ENCODE data around the gene ANKRD66.
A peak's percentile ranks its signal among the peaks of the same experiment; 100 is the strongest.
"Not testable (repeated sequence)": the region's sequence is repeated elsewhere in the genome, so short reads cannot be mapped to it uniquely, and the experiment has no call there.

ANKRD66 gene

DNA sequence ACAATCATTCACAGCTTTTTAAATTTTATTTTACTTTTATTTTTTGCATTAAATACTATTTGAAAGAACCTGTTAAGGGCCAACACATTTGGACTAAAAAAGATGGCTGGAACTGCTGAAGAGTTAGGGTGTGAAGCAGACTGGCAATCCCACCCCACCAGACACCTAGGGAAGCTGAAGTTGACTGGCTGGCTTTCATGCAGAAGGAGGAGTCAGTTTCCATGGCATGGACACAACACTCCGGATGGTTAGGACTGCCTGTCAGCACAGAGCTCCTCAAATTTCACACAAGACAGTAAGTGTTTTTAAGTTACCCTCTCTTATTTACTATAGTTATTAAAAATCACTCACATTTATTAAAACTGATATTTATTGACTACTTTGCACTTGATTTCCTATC is at the start of gene ANKRD66:
Gene ANKRD66, plus strand, starts transcription at position 238 of the 400 bp plus-strand sequence. CDS start 5,016 bp downstream, outside the sequence.
- no peak for DNase-seq

DNA sequence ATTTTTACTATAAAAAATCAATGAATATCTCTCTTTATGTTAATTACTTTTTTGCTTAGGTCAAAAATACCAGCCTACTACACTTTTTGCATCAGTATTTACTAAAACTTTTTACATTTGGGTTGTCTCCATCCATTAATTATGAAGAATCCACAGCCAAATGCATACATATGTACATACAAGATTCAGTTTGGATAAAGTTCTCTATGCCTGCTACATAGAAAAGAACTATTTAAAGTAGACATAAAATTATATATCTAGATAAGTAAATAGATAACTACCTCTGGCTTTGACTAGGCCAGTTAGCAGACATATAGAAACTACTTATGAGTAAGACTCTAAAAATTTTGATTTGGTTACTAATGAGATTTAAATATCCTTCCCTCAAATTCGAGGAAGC is 46.8 kb upstream of the ANKRD66 start:
- no peak for DNase-seq

DNA sequence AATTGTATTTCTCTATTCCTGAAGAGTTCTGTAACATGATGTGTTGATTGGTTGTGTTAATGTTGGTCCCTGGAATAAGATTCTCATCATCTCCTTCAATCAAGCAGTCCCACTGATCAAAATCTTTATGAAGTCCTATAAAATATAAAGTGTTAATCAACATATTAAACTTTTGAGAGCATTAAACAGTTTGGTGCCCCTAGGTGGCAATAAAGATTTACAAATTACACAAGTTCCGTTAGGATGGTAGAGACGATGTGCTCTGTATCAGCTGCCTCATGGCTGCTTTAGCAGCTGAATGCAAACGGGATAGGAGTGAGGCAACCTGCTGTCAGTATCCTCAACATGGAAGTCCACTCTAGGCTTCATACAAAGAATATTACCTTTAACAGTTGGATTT is 42.2 kb upstream of the ANKRD66 start:
- DNase-seq = no peak

DNA sequence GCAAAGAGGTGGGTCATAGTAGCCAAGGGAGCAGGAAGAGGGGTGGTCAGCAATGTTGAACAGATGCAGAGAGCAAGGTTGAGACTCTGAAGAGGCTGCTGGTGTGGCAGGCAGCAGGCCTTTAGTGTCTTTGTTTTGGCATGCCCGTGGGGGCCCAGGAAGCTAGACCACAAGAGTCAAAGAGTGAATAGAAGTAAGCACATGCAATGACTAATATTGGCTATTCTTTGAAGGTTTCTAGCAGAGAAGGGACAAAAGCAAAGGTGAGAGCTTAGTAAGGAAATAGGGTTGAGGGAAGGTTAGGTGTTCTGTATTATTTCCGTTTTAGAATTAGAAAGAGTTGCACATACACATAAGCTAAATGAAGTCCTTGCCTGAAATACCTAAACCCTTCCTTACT is 40.3 kb upstream of the ANKRD66 start:
- no peak for DNase-seq

DNA sequence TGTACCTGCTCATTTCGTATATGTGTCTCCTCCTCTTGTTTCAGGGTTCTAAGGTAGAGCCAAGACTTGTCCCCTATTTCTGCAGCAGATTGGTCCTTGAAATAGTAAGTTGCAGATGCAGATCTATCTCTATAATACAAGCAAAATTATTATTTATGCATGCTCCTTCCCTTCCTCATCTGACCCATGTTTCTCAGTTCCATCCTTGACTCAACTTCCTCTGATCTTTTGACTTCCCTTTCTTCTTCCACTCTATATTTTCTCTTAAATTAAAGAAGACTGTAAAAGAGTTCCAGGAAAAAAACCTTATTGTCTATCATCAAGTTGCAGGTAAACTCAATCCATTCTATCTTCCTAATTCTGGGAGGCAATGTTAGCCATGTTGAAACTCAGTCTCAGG is 35.2 kb upstream of the ANKRD66 start:
- DNase-seq = no peak

DNA sequence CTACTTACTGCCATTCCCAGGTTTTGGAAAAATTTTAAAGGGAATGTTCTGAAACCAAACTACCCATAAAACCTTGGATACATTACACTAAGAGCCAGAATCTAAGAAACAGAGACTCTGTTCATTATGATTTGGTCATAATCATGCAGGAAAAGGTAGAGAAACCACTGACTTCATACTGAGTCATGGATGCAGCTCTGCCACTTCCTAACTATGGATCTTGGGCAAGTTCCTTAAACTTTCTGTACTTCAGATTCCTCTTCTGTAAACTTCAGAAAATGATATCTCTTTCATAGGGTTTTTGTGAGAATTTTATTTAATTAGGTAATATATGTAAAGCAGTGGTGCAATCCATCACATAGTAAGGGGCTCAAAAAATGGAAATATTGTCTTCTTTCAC is 31.6 kb upstream of the ANKRD66 start:
- DNase-seq = no peak

DNA sequence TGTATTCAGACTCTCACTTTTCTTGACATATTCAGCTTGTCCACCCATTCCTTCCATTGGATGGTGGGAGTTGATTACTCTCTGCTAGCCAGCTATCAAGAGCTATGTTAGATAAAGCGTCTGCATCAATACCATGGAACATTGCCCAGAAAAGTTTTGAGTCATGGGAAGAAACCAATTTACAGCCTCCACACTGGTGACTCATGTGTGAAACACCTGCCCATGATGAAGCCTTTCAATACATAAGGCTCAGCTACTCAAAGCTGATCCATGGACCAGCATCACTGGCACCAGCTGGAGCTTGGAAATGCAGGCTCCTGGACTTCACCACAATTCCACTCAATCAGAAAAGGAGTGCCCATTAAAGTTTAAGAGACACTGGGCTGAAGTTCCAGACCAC is 27.6 kb upstream of the ANKRD66 start:
- no peak for DNase-seq

DNA sequence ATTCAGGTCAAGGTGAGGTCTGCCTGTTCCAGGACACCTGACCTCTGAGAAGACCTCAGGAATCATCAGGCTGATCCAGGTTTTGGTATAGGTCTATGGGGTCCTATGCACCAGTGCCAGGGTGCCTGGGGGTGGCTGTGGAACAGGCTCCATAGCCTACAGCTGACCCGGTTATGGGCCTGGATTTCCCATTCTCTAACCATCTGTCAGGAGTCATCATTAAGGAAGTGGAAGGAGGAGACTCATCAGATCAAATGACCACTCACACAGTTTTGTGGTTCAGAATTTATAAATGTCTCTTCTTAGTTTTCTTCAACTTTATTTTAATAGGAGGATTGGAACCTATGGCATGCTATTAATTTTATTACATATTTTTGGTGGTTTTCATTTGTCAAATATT is 26.3 kb upstream of the ANKRD66 start:
- DNase-seq = no peak

DNA sequence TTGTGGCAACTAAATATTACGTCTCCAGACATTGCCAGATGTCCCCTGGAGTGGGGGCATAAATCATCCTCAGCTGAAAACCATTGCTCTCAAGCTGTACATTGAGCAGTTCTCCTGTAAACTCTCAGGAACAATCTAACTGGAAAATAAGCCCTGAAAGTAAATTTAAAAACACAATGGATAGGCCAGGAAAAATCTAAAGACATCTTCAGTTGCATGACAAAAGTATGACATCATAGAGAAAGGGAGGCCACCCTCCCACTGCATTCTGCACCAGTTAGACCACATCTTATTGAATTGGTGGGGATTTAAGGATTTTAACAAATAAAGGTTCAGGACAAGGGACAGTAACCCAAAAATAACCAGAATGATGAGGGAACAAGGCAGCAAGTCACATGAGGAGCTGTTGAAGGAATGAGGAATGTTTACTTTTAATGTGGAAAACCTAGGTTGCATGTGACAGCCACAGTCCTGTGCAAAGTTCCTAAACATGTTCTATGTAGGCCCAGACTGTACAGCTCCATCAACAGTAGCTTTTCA is 16.9 kb upstream of the ANKRD66 start:
- no peak for DNase-seq

DNA sequence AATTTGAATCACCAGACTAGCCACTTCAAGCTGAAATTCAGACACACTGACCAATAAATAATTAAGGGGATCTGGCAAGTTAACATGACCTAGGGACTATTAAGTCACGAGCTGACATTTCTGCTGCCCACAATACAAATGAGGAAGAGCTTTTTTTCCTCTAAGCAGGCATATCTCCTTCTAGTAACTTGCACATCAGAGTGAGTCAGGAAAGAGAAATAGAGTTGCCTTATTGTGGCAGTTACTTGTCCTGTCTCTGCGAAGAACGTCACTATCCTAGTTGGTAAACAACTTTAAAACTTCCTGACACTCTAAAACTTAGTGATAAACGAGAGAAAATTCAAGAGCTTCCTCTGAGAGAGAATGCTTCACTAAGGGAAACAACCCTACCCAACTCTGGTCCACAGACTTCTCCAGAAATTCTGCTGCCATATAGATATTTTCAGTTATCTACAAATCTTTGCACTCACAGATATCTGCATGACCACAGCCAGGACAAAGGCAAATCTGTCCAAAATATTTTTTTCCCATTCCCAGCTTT is 15.7 kb upstream of the ANKRD66 start:
- DNase-seq = no peak

DNA sequence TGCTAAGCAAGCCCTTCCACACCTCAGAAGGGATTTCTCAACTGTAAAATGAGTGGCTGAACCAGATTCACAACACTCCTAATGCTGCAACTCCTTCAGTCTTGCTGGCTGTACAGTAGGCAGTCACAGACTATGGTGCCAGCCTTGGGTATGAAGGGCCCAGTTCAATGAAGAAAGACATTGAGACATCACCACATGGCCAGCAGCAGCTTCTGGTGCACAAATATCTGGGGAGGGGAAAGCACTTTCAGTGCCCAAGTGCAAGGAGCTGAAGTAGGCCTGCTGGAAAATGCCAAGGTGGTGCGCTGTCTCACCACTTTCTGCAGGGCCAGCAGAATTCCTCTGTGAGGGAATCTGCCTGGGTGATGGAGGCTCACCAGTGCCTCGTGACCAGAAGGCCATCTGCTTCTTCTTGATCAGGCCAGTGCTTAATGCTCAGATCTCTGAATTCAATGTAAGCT is 13.4 kb upstream of the ANKRD66 start:
- no peak for DNase-seq

DNA sequence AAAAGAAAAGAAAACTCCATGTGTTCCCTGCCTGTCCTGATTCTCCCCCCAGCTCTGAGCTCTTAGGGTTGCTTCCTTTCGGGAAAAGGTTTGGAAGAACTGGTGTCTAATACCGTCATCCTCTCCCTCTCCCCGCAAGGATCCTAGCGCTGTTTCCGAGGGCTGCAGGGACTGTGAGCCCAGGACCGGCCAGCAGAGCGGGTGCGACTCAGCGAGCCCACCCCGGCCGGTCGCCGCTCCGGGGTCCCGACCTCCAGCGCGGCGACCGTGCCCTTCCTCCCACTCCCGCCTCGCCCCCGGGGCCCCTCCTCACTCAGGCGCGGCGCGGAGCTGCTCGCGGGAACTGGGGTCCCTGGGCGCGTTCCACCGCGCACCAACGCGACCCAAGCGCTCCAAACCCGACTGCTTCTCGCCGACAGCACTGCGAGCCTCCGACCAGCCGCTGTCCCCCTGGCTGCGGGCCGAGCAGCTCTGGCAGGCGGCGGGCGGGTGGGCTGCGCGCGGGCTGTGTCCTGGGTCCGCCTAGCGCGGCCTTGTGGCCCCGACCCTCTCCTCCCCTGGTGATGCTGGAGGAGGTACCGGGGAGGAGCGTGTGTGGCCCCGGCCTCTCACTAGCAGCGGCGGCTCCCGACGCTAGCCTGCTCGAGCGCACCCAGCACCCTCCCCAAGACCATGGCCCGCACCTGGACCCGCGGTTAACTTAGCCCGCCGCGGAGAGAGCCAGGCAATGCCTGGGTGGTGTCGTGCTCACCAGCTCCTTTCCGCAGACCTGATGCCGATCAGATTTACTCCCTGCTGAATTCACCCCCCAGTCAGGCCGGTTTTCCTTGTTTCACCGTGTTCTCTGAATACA is 11.6 kb upstream of the ANKRD66 start, which contains the start of gene PLA2G7:
Gene PLA2G7, minus strand, starts transcription at position 509 of the 853 bp plus-strand sequence. CDS start 12,484 bp downstream, outside the sequence.
- peak in 1 of 2 experiments; percentile 7 for DNase-seq

DNA sequence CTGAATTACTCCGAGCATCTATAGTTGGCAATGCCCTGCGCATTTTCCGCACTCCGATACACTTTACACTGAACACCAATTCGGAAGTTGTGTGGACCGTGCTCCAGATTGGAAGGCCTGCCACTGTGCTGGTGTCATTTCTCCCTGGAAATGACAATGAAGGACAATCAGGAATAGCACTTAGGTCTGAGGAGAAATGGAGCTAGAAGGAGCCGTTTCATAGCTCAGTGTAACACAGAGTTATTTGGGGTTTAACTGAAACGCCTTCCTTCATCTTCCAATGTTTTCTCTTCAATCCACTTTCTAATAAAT is 11.1 kb upstream of the ANKRD66 start:
- DNase-seq = no peak

DNA sequence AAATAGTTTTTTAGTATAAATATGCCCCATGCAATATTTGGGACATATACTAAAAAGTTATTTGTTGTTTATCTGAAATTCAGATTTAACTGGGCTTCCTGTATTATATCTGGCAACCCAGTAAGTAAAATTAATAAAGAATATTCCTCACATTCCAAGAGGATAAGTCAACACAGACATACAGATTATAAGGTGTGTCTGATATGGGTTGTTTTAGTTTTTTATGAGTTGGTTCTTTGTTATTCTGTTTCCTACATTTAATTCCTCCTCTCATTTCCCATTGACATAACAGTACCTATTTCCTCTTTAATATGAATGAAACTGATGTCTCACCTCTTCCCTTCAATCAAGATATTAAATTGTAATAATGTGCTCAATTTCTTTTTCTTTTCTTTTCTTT is 9.8 kb upstream of the ANKRD66 start:
- DNase-seq = no peak

DNA sequence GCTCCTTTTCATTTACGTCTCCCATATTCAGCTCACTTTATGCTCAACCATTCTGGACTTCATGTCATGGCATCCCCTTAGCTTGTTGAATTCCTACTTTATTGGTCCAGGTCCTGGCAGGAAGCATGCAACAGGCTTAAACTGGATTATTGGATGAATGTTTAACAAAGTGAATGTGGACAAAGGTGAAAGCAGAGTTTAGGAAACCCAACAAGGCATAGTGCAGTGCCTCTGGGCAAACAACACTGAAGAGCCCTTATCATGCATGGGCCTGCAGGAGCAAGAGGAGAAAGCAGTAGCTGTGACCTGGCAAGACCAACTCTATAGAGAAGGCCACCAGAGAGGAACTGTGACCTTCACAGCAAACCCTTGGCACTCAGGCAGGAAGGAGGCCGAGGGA is 5.3 kb upstream of the ANKRD66 start:
- DNase-seq = no peak

DNA sequence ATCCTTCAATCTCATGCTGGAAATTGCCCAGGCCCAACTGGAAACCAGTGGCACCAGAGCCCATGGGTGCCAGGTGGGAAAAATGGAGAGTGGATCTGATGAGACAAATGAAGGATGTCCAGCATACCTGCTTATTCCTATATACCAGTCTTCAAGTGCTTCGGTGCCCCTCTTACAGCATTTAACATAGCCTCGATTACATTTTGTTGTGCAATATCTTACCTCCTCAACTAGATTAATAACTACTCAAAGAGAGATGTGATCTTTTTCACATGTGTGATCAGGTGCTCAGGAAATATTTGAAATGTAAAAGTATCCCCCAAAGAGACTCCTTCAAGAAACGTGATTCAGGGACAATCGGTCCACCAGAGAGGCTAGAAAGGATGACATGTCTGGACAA is 4.8 kb upstream of the ANKRD66 start:
- no peak for DNase-seq

DNA sequence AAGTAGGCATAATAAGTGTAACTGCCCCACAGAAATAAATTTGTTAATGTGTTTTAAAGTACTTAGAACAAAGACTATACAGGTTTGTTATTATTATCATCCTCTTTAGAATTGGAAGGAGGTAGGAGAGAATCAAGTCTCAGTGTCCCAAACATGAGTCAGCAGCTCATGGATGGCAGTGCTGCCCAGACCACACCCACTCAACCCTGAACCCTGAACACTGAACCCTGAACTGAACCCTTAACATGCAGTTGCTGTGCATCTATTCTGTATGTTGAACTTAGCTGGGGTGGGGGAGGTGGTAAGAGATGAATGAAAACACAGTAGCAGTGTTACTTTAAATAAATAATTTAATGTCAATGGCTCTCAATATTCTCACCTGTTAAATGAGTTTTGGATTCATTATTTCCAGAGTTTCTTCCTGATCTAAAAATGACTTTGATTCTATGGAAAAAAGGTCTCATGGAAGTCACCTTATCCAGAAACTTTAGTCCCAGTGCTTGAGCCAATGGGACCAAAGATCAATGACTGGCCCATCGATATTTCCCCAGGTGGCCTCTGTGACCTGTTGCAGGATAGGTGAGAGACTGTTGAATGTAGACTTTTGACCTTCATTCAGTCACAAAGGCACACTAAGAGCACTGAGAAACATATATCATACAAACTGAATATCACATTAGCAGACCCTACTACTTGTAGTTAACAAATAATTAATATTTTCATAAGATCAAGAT is 3.1 kb upstream of the ANKRD66 start:
- DNase-seq = no peak

DNA sequence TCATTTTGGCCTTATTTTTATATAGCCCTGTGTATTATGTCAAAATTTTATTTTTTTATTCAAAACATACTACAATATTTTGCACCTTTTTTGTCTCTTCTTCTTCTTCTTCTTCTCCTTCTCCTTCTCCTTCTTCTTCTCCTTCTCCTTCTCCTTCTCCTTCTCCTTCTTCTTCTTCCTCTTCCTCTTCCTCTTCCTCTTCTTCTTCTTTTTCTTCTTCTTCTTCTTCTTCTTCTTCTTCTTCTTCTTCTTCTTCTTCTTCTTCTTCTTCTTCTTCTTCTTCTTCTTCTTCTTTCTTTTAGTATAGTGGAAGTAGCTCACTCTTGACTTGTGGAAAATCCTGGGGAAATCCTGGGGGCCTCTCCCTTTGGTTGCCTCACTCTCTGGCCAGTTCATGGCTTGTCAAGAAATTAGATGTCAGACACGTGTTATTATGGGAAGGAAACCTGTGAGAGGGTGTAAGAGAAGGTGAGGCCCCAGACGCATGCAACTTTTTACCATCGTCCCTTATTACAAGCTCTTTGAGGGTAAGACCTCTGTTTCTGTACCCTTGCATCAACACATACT is 2.5 kb upstream of the ANKRD66 start:
- DNase-seq = not testable (repeated sequence)

DNA sequence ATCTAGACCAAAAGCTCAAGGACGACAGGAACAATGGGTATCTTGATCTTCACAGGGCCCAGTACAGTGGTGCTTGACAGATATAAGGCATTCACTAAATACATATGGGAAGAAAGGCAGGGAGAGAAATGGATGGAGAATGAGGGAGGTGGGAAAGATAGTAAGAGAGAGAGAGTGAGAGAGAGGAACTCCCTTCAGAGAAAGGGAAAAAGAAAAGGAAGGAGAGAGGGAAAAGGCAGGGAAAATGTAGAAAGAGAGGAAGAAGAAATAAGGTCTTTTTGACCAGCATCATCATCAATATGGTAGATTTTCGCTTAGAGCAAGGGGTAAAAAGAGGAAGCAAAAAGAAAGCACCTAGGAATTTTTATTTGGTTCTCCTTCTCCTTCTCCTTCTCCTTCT is 760 bp upstream of the ANKRD66 start:
- no peak for DNase-seq

DNA sequence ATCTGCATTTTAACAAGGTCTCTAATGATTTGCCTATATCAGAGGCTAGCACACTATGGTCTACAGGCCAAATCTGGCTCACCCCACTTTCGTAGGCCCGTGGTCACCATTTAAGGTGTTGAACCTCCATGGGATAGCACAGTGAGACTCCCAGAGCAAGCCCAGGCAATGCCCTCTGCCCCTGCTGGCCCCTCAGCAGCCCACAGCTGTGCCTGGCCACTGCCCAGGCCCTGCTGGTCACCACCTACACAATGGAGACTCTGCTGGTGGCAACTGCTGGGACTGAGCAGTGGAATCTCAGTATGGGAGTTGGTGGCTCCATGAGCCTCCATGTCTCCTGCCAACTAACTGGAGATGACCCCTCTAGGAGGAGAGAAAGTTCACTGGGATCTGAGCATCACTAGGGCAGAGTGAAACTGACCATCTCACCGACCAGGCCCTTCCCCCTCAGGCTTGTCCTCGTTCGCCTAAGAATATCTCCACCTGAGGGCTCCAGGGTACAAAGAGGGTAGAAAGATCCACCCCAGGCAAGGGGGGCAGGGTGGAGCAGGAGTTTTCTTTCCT is 2.3 kb downstream of the ANKRD66 start:
- no peak for DNase-seq

DNA sequence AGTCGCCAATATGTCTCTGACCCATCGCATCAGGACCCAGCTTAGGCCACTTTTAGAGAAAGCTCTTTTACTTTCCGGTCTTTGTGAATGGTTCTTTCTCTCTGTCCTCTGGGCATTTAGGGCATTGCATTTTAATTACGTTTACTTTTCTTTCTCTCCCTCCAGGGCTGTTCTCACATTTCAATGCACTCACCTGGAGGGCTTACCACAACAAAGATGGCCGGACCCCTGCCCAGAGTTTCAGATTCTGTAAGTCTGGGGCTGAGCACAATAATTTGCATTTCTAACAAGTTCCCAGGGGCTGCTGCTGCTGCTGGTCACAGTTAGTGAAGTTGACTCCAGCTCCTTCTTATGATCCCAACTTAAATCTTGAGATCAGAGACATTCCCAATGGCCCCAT is 3.0 kb downstream of the ANKRD66 start:
- DNase-seq = no peak

DNA sequence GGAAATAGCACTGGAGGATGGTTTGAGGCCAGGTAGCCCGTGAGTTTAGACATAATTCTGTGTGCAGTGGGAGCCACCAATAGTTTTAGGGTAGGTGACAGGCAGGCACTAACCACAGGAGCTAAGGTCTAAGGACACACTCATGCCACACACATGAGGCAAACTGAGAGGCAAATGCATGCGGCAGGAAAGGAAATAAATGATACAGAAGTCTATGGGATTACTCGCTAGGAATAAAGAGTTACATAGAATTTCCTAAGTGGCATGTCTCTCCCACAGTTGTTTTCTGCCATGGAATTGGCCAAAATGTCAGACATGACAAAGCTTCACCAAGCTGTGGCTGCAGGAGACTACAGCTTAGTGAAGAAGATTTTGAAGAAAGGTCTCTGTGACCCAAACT is 4.9 kb downstream of the ANKRD66 start:
- no peak for DNase-seq

DNA sequence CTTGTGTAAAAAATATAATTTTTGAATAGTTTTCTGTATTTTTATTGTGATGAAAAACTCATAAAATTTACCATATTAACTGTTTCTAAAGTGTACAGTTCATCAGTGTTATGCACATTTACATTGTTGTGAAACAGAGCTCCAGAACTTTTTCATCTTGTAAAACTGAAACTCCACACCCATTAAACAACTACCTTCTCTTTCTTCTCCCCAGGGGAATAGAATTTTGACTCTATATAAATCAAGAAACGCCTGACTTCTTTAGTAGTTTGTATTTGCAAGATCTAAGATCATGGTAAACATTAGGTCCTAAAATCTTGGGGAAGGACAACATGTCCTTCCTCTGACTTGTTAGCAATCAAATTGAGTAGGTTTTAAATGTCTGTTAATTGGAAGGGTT is 9.1 kb downstream of the ANKRD66 start:
- no peak for DNase-seq
